HepG2 (cell line): Measurements from ENCODE around the gene LMOD2. TPM values are rescaled to one million over a fixed set of nuclear protein-coding genes. Genes with fewer than 3 reads are reported as not detected.

ENCODE experiments used
- SCMH1 ChIP-seq: sonication (generic); formaldehyde crosslinking; IDR thresholded peaks from 2 replicates; pipeline ENCODE4 v1.9.0; 2021; ENCODE audit warnings: missing genetic modification reagents, mild to moderate bottlenecking, borderline replicate concordance
- TCF7 ChIP-seq: sonication (generic); IDR thresholded peaks from 2 replicates; pipeline ENCODE4 v1.6.1; 2016; ENCODE audit warnings: antibody characterized with exemption, low read depth
- YEATS2 ChIP-seq: sonication (generic); formaldehyde crosslinking; IDR thresholded peaks from 2 replicates; pipeline ENCODE4 v1.4.0; 2020; ENCODE audit warnings: missing genetic modification reagents, borderline replicate concordance
- ZBTB42 ChIP-seq: sonication (generic); formaldehyde crosslinking; IDR thresholded peaks from 2 replicates; pipeline ENCODE4 v1.5.0; 2020; ENCODE audit warnings: mild to moderate bottlenecking, missing genetic modification reagents
- ZNF143 ChIP-seq: sonication (generic); formaldehyde crosslinking; IDR thresholded peaks from 2 replicates; pipeline ENCODE4 v1.4.0; 2020; ENCODE audit warnings: missing genetic modification reagents
- polyA plus RNA-seq, 8 experiments: library from polyadenylated mRNA; depleted of rRNA in 3 of 8; stranded (reverse) in 7 of 8; unstranded in 1 of 8; fragments of >200 nt; fragmentation: Illumina TruSeq in 4 of 8; extraction: Trizol in 4 of 8; gene quantifications; 2 replicates each; pipeline versions ENCODE4 v1.2.1 to v1.2.3, GENCODE V29; 2011 to 2016; ENCODE audit warnings: low read depth in 4 of 8, missing spikeins in 1 of 8, mixed read lengths in 1 of 8; ENCODE audit not compliant: insufficient read depth in 1 of 8
- total RNA-seq, 5 experiments: library from RNA; depleted of rRNA; stranded (reverse); fragments of >200 nt; fragmentation: Illumina TruSeq; extraction: Trizol; gene quantifications; 2 replicates each; pipeline ENCODE4 v1.2.3, GENCODE V29; 2016; ENCODE audit warnings: low read depth in 1 of 5
- TF ChIP-seq, protein P1 (sequence below), 2 experiments: fragments of 450-650 bp in 1 of 2; sonication (generic) in 1 of 2; formaldehyde crosslinking in 1 of 2; IDR thresholded peaks; 2 replicates each; pipeline versions ENCODE4 v1.6.1 to v1.8.0; 2016 to 2022; ENCODE audit warnings: antibody characterized with exemption in 1 of 2, mild to moderate bottlenecking in 1 of 2, missing genetic modification reagents in 1 of 2

Gene LMOD2
- total and polyA plus RNA-seq, 2 of the 13 experiments (the other 11 are each of a cell fraction or from before 2014, with no cell fraction given) = not detected

DNA sequence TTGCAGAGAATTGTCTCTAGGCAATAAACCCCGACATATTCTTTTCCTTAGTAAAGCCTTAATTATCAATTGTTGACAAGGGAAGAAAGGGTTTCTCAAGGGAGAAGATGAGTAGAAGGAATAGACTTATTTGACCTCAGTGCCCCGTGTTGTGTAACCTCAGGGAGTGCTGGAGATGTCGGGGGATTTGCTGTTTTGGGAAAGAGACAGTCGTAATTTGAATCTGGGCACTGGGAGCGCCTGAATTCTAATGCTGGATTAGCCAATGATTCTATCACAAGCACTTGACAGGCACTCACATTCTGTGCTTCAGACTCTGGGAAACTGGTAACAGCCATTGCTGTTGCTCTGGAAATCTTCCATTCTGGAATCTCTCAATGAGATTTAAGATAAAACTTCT, 13.8 kb upstream of the LMOD2 start (continued):
- TF ChIP-seq SCMH1 (CRISPR knock-in tag) (no peak), ZBTB42 (CRISPR knock-in tag) (no peak), YEATS2 (no peak), TCF7 (no peak), ZNF143 (CRISPR knock-in tag) (no peak)
- TF ChIP-seq, protein P1, sequence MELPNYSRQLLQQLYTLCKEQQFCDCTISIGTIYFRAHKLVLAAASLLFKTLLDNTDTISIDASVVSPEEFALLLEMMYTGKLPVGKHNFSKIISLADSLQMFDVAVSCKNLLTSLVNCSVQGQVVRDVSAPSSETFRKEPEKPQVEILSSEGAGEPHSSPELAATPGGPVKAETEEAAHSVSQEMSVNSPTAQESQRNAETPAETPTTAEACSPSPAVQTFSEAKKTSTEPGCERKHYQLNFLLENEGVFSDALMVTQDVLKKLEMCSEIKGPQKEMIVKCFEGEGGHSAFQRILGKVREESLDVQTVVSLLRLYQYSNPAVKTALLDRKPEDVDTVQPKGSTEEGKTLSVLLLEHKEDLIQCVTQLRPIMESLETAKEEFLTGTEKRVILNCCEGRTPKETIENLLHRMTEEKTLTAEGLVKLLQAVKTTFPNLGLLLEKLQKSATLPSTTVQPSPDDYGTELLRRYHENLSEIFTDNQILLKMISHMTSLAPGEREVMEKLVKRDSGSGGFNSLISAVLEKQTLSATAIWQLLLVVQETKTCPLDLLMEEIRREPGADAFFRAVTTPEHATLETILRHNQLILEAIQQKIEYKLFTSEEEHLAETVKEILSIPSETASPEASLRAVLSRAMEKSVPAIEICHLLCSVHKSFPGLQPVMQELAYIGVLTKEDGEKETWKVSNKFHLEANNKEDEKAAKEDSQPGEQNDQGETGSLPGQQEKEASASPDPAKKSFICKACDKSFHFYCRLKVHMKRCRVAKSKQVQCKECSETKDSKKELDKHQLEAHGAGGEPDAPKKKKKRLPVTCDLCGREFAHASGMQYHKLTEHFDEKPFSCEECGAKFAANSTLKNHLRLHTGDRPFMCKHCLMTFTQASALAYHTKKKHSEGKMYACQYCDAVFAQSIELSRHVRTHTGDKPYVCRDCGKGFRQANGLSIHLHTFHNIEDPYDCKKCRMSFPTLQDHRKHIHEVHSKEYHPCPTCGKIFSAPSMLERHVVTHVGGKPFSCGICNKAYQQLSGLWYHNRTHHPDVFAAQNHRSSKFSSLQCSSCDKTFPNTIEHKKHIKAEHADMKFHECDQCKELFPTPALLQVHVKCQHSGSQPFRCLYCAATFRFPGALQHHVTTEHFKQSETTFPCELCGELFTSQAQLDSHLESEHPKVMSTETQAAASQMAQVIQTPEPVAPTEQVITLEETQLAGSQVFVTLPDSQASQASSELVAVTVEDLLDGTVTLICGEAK (IDR thresholded peaks at IDR 0.05) = no peak
- TF ChIP-seq, protein P1 (CRISPR knock-in tag; IDR thresholded peaks at IDR 0.05) = no peak
